Fibroblast of gingiva (primary cell): ENCODE results near the gene TMEM59.
"Not testable (repeated sequence)": the region's sequence is repeated elsewhere in the genome, so short reads cannot be mapped to it uniquely, and the experiment has no call there.

ENCODE experiments used
- DNase-seq: peaks from one replicate; pipeline ENCODE4 v3.0.0-alpha.2; 2011; ENCODE audit warnings: low read depth

TMEM59 gene, protein sequence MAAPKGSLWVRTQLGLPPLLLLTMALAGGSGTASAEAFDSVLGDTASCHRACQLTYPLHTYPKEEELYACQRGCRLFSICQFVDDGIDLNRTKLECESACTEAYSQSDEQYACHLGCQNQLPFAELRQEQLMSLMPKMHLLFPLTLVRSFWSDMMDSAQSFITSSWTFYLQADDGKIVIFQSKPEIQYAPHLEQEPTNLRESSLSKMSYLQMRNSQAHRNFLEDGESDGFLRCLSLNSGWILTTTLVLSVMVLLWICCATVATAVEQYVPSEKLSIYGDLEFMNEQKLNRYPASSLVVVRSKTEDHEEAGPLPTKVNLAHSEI

DNA sequence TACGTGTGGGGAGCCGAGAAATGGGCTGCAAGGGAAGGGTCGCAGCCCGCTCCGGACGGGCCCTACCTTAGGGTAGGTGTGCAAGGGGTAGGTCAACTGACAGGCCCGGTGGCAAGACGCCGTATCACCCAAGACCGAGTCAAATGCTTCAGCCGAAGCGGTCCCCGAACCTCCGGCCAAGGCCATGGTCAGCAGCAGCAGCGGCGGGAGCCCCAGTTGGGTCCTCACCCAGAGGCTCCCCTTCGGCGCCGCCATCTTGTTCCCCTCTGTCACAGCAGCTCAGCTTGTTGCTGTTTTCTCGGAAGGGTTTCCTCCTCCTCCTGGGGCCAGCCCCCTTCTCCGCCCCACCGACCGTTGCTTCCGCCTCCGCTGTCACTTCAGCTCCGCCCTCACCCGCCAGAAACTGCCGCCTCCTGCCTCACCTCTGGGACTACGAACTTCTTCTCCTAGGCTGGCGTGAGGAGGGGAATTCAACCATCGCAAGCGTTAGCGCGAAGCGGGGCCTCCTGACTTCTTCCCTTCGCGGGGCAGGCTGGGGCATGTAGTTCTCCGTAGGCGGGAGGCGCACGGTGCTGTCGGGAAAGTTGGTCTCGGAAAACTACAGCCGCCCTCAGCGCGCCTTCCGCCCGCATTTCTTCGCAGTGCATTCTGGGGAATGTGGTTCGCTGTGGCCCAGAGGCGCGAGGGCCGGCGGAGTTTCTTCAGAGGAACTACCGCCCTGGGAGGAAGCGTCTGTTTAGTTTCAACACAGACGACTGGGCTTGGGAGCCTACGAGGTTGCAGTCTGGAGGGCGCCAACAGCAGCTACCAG is at the start of gene TMEM59, which contains the start of gene TCEANC2:
Gene TMEM59 (minus strand): TSS at position 271 of the 811 bp plus-strand sequence. CDS start 16 bp downstream, at position 255.
Gene TCEANC2 (plus strand): TSS at position 675 of the 811 bp plus-strand sequence. CDS start 815 bp downstream, outside the sequence.
- DNase-seq = peak; percentile 99

DNA sequence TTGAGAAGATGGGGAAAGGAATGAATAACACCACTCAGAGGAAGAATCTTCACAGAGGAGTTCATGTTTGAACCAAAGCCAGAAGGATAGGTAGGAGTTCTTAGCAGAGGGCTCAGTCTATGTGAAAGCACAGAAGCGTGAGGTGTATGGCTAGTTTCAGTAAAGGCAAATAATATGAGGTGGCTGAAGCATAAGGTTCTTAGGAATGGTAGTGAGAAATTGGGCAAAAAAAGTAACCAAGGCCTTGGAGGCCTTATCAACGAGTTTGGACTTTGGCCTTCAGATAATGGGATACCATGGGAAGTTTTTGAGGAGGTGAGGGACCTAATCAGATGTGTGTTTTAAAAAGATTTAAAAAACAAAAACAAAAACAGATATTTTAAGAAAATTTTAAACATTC is 47.5 kb upstream of the TMEM59 start:
- DNase-seq = no peak

DNA sequence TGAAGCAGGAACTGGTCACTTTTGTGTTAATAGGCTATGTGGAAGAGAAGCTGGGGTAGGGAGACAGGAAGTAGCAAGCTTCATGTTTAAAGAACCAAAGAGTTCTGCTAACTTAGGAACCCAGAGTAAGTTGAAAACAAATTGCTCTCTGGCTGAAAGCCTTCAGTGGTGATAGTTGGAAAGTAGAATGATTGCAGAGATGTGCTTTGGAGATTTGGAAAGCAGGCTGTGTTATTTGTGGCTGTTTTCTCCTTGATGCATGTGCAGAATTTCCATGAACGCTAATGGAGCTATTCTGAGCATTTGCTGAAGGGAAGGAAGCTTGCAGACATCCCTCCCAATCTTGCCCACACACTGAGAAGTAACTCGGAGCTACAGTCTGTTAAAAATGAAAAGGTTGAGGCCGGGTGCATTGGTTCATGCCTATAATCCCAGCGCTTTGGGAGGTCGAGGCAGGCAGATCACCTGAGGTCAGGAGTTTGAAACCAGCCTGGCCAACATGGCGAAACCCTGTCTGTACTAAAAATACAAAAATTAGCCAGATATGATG is 46.1 kb upstream of the TMEM59 start:
- no peak for DNase-seq

DNA sequence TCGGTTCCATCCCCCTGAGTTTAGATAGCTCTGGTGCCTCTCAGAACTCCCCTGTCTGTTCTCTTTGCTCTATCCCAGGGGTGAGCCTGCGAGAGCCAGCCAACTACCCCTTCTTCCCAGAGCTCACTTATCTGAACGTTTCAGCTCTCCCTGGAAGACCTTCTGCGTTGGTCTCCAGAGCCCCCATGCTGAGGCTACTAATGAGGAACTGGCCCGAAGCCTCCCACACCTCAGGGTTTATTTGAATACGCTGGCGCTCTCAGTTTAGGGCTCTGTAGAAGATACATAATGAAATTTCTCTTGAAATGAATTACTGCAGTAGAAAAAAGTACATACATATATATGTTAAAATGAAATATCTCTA is 43.9 kb upstream of the TMEM59 start:
- DNase-seq = no peak

DNA sequence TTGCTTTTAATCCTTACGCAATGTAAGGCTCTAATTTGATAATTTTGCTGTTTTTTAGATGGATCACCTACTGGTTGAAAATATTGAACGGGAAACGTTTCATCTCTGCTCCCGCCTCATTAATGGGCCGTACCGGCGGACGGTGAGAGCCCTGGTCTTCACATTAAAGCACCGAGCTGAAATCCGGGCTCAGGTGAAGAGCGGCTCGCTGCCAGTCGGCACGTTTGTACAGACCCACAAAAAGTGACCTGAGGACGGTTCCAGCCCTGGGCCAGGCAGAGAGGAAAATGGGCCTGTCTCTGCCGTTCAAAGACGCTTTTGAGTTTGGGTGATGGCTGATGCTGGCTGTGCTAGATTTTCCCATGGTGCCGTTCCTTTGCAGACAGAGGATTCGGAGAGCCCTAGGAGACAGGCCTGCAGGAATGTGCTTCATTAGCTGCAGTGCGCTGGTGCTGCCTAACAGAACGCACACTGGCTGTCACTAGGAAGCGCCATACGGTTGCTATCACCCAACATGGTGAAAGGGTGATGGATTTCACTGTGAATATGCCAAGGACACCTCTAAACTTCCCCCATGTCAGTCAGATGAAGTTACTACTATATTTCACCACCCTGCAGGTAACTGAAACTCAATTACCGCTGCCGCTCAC is 43.3 kb upstream of the TMEM59 start:
- DNase-seq = no peak

DNA sequence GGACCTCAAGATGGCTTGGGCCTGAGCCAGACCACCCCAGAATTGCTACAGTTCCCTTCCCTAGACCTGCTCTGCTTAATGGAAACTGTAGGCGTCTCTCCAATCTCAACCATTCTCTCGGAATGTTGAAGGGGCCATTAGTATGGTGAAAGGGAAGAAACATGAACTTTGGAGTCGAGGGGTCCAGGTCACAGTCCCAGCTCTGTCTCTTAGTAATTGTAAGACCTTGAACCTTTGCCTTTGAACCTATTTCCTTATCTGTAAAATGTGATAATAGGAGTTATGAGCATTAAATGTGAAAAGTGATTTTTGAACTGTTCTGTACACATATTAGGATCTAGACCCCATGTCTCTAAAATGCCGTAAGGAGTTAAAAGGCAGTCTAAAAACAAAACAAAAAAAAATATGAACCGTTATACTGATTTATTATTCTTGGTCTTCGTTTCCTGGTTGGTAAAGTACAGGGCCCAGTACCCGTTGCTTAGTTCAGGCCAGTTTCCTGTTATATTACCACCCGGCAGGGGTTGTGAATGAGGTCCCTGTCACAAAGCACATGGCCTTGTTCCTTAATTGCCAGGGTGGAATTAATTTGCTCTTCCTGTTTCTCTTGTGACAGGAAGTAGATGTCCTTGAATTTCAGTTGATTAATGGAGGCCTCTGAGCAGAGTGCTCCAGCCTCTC is 42.7 kb upstream of the TMEM59 start:
- DNase-seq = no peak

DNA sequence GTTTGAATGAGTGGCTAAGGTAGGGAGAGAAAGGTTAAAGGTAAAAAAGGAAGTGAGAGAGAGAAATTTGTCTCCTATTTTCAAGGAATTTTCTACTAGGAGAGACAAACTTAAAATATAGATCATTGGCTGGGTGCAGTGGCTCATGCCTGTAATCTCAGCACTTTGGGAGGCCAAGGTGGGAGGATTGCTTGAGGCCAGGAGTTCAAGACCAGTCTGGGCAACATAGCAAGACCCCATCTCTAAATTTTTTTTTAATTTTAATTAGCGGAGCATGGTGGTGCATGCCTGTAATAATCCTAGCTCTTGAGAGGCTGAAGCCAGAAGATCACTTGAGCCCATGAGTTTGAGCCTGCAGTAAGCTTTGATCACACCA is 41.7 kb upstream of the TMEM59 start:
- not testable (repeated sequence) for DNase-seq

DNA sequence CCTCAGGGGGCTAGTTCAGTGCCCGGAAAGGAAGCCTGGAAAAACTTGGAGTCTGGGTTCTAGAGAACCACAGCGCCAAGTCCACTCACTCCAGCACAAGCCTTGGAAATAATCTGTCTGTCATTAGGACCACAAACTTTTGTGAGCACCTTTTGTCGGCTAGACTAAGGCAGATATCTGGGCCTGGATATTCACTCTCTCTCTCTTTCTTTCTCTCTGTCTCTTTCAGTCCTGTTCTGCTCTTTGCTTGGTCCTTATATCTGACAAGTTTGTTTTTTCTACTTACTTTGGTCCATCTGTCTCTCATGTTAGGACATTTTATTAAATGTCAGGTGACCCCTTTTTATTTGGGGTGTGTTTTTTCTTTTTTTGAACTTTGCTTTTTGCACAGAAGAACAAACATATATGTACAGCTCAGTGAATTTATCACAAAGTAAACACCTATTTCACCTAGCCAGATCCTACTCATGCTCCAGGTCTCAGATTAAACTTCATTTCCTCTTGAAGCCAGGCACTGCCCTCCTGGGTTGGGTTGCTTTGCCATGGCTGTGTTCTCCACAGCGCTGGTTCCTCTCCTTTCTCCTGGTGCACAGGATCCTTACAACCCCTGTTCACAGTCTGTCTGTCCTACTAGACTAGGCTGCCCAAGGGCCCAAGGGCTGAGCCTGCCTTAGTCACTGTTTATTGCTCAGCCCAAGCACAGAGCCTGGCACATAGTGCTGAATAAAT is 41.2 kb upstream of the TMEM59 start:
- no peak for DNase-seq

DNA sequence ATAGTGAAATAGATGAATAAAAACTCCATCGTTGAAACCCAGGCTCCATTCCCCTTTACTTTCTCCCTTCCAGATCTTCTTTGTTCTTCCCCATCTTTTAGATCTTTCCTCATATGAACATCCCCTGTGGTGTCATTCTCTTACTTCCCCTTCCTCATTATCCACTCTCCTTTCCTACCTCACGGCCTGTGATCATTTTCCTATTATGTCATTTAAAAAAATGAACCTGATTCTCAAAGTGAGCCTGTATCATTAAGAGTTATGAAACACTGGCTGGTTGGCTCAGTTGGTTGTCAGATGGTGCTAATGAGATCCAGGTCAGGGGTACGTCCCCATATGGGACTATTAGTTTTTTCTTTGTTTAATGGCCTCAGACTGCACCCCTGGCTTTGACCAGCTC is 38.7 kb upstream of the TMEM59 start:
- no peak for DNase-seq

DNA sequence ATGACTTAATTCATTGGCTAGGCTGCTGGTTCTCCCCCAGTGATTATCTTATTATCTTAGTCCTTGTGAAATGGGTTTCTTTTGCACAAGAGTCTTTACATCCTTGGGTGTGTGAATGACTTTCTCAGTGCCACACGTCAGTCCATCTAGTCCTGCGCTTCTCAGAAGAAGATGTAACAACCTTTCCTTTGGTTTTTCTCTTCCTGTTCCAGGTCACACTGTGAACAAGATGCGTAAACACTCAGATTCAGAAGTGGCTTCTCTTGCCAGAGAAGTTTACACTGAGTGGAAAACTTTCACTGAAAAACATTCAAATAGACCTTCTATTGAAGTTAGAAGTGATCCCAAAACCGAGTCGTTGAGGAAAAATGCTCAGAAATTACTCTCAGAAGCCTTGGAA is 35.4 kb upstream of the TMEM59 start:
- no peak for DNase-seq

DNA sequence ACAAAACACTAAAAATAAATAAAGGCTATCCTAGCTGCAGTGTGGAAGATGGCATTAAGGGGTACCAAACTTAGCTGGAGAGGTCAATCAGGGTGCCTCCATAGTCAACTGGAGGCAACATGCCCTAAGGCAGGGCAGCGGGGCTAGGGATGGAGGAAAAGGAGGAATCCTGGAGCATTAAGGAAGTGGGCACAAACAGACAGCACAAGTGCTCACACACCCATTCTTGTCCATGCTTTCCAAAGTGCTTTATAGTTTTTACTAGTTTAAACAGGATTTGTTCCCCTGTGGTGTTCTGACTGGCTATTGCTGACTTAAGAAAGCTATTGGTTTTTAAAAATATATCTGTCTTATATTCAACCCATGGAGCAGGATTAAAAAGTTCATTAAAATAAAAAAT is 33.8 kb upstream of the TMEM59 start:
- DNase-seq = no peak

DNA sequence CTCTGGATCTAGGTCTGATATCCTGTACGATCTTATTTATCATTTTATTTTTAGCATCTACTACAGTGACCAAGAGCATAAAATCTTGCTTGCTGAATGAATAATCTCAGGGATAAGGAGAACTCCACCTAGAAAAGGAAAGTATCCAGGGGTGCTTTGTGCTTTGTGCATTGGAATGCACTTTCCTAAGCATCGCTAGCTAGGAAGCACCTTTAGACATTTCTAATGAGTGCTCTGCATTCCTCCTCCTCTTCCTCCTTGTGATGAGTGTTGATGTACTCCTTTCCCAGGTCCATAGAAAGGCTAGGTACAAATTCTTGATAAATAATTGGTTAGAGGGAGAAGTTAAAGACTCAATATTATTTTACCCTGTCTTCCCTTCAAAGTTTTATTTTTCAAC is 31.8 kb upstream of the TMEM59 start:
- no peak for DNase-seq

DNA sequence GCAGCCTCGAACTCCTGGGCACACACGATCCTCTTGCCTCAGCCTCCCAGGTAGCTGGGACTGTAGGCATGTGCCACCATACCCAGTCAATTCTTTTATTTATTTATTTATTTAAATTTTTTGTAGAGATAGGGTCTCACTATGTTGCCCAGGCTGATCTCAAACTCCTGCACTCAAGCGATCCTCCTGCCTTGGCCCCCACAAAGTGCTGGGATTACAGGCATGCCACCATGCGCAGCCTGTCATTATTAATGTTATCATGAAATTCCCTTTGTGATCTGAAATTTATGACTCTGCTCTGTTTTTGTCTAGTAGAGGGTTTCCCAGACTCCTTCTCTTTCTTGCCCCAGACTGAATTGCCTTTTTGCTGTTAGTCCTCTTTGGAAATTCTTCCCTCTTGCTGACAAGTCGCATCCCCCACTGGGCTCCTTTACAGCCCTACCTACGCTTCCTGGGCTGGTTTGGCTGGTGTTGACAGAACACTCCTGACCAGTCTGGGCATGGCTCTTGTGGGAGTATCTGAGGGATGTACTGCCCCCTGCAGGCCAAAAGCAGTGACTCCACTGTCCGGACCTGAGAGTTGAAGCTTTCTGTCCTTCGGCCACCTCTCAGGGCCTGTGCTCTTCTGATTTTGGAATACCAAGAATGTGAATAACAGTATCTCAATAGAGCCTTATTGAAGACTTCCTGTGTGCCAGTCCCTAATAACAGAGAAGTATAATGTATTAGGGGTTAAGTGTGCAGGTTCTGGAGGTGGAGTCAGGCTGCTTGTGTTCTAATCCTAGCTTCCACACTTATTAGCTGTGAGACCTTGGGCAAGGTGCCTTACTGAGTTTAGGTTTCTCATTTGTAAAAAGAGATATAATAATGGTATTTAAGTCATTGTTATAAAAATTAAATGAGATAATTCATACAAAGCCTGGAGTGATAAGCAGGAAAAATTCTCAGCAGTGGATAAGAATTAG is 28.6 kb upstream of the TMEM59 start:
- DNase-seq = peak; percentile 39

DNA sequence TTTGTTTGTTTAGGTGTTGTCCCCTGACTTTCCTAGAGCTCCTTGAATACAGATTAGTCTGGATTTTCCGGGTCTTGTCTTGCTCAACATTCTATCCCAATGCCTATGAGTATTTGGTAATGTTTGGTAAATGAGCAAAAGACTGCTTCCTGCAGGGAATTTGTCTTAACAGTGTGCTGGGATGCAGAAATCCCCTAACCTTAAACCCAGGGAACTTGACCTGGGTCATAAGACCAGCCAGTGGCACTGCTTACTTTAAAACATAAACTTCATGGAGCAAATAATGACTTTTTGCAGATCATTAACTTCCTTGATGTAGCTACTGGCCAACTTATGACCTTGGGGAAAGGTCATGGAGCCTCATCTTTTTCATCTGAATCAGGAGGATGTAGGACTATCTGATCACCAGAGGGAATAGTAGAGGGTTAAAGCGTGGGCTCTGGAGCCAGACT is 27.6 kb upstream of the TMEM59 start:
- no peak for DNase-seq

DNA sequence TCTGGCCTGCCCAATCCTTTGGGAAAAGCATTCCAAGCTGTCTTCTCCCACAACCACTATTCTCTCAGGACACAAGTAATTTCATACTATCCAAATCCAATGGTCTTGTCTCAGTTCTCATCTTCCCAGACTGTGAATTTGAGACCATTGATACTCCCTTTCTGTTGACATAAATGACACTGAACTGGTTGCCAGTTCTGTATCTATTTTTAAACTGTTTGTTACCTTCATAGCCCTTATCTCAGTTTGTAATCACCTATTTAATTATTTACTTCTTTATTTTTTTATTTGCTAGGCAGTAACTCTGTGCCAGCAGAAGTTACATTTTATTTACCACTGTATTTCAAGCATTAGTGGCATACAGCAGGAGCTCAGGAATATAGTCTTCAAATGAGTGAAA is 24.4 kb upstream of the TMEM59 start:
- DNase-seq = no peak

DNA sequence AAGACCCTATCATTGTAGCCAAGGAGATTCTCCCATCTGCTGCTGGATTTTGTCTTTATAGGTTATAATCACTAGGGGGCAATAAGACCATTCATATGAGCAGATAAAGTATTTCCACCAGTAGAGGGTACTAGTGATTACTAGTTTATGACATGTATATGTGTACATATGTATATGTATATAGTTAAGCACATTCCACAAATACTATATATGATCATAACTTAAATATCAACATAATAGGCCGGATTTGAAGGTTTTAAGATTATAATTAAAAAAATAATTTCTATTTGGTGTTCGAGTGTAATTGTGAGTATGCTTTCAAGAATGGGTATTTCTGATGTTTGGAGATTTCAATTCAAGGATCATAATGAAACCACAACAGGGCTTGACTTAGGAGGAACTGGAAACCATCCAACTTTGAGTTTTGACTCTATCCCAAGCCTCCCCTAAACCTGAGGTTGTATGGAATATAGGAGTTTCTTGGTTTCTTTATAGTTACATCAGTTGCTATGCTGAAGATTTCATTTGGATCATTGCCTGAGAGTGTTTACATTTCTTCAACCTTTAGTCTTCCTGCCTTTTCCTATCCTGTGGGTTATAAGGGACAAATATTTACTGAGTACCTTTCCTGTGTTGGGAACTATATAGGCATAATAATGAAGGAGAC is 17.3 kb upstream of the TMEM59 start:
- peak; percentile 46 for DNase-seq

DNA sequence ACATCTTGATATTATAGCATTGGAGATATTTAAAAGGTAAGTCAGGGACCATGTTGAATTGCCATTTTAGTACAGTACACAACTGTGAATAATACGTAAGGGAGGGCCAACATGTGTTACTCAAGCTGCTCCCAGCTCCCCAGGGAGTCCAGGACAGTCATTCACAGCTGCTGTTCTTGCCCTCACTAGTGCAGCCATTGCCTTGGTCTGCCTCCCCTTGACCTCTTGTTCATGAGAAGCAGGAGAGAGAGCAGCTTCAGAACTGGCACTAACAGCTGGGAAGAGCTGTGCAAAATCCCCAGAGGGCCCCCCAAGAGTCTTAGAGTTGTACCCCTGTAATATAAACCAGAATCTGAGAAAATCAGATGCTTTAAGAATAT is 16.8 kb upstream of the TMEM59 start:
- DNase-seq = no peak

DNA sequence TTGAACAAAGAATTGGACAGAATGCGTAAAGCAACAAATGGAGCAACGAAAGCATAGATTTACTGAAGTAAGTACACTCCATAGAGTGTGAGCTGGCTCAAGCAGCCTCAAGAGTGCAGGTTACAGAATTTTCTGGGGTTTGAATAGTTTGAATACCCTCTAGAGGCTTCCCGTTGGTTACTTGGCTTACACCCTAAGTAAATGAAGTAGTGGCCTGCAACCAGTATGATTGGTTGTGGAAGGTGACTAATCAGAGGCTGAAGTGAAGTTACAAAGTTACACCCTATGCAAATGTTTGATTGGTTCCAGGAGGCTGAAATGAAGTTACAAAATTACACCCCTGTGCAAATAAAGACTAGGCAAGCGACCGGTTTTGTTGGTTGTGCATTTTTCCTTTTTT is 11.3 kb upstream of the TMEM59 start:
- no peak for DNase-seq

DNA sequence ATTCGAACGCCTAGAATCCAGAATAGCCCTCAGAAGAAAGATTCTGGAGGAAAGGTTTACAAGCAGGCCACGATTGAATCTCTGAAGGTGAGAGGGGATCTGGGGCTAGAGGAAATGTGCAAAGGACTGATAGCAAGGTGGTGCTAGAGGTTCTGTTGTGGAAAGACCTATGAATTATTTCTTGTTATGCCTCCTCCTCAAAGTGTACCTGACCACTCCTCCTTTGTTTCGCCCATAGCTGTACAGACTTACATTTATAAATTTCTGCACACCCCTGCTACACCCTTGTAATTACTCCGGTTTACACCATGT is 1.4 kb upstream of the TMEM59 start:
- DNase-seq = no peak
